MM.1S (cell line): Measurements from ENCODE around the gene PDZRN3.

ENCODE experiments used
- CTCF ChIP-seq: fragments of 300-600 bp; sonication (generic); IDR thresholded peaks from 2 replicates; pipeline ENCODE4 v1.5.1; 2016; ENCODE audit warnings: antibody characterized with exemption, low read length, mixed read lengths
- EZH2 ChIP-seq: fragments of 300-600 bp; sonication (generic); optimal IDR thresholded peaks from 2 replicates; pipeline ENCODE3; 2017; ENCODE audit warnings: low read depth, mild to moderate bottlenecking, antibody characterized with exemption, low read length, mixed read lengths
- EZH2phosphoT487 ChIP-seq: fragments of 300-600 bp; sonication (generic); IDR thresholded peaks from 2 replicates; pipeline ENCODE4 v1.6.1; 2018; ENCODE audit warnings: antibody characterized with exemption, low read length

- TF ChIP-seq CTCF = no peak
- no peak for TF ChIP-seq EZH2
- TF ChIP-seq EZH2phosphoT487 = no peak
Observed at GRCh38 chr3:73399106-73399505, 225.6 kb downstream of the PDZRN3 start.
